IMR-90 (cell line): Measurements from ENCODE around the gene RBPJ. TPM values are rescaled to one million over a fixed set of nuclear protein-coding genes. Genes with fewer than 3 reads are reported as not detected.

Experiments used
- ATAC-seq: fragments of 200-7000 bp; cut with Tn5 transposase; 2 replicates; pipeline ENCODE4 v1.9.1; 2020; ENCODE audit warnings: low read depth, mild to moderate bottlenecking, moderate library complexity
- BruUV-seq: library from RNA; stranded (reverse); fragments of 400-500 nt; replicated peaks from 2 replicates; lab custom pipeline; 2021; lab: Mats Ljungman, UMichigan
- CTCF ChIA-PET: fragments of 300-600 bp; formaldehyde crosslinking; extraction: SDS; loops from one replicate; lab custom pipeline; 2021; ENCODE audit warnings: antibody characterized with exemption; lab: Yijun Ruan, JAX
- POLR2A ChIA-PET: fragments of 300-600 bp; sonication (Branson Sonifier 250); formaldehyde crosslinking; loops from one replicate; lab custom pipeline; 2022; ENCODE audit warnings: antibody characterized with exemption; ENCODE audit not compliant: unreplicated experiment; lab: Charles Lee
- DNase-seq: peaks from one replicate; pipeline ENCODE4 v3.0.0; 2013
- H2AFZ ChIP-seq: replicated peaks from 2 replicates; pipeline ENCODE3; 2013; ENCODE audit warnings: low read length, mild to moderate bottlenecking; ENCODE audit not compliant: poor library complexity
- H2AK5ac ChIP-seq: 2 replicates; pipeline ENCODE4 v1.6.1; 2013; ENCODE audit warnings: low read depth, low read length, inconsistent platforms
- H2AK9ac ChIP-seq: replicated peaks from 2 replicates; pipeline ENCODE3; 2013; ENCODE audit warnings: mild to moderate bottlenecking, low read depth, low read length, moderate library complexity; ENCODE audit not compliant: poor library complexity
- H2BK120ac ChIP-seq: 2 replicates; pipeline ENCODE4 v1.6.1; 2013; ENCODE audit warnings: low read depth, low read length, inconsistent platforms
- H2BK15ac ChIP-seq: 3 replicates; pipeline ENCODE4 v1.6.1; 2013; ENCODE audit warnings: low read depth, low read length, inconsistent platforms
- H2BK20ac ChIP-seq: 2 replicates; pipeline ENCODE4 v1.6.1; 2013; ENCODE audit warnings: low read depth, mild to moderate bottlenecking, inconsistent platforms, low read length, moderate library complexity
- H2BK5ac ChIP-seq: 2 replicates; pipeline ENCODE4 v1.6.1; 2013; ENCODE audit warnings: mild to moderate bottlenecking, low read depth, low read length, inconsistent platforms; ENCODE audit not compliant: poor library complexity, severe bottlenecking
- H3K14ac ChIP-seq: replicated peaks from 2 replicates; pipeline ENCODE4 v1.6.1; 2013; ENCODE audit warnings: low read depth, low read length, inconsistent platforms
- H3K18ac ChIP-seq: 2 replicates; pipeline ENCODE4 v1.6.1; 2013; ENCODE audit warnings: low read depth, low read length, control low read depth
- H3K23ac ChIP-seq: 2 replicates; pipeline ENCODE4 v1.6.1; 2013; ENCODE audit warnings: low read depth, low read length, inconsistent platforms
- H3K27ac ChIP-seq: 2 replicates; pipeline ENCODE4 v1.5.1; 2013; ENCODE audit warnings: mild to moderate bottlenecking, control low read depth, low read length; ENCODE audit not compliant: insufficient read depth
- H3K27me3 ChIP-seq: 2 replicates; pipeline ENCODE4 v1.6.1; 2013; ENCODE audit warnings: low read length; ENCODE audit not compliant: control insufficient read depth, insufficient read depth
- H3K36me3 ChIP-seq: 2 replicates; pipeline ENCODE4 v1.6.1; 2013; ENCODE audit warnings: low read length, mixed read lengths; ENCODE audit not compliant: control insufficient read depth, insufficient read depth
- H3K4ac ChIP-seq: 2 replicates; pipeline ENCODE4 v1.6.1; 2013; ENCODE audit warnings: low read depth, low read length, inconsistent platforms
- H3K4me1 ChIP-seq: 2 replicates; pipeline ENCODE4 v1.6.1; 2013; ENCODE audit warnings: low read length, mixed read lengths; ENCODE audit not compliant: control insufficient read depth, insufficient read depth
- H3K4me2 ChIP-seq: 2 replicates; pipeline ENCODE4 v1.6.1; 2013; ENCODE audit warnings: low read depth, mild to moderate bottlenecking, control low read depth, low read length, moderate library complexity
- H3K4me3 ChIP-seq: 2 replicates; pipeline ENCODE4 v1.5.1; 2013; ENCODE audit warnings: low read depth, mild to moderate bottlenecking, control low read depth, low read length, moderate library complexity; ENCODE audit not compliant: insufficient read depth
- H3K56ac ChIP-seq: 2 replicates; pipeline ENCODE4 v1.6.1; 2013; ENCODE audit warnings: low read length, inconsistent platforms; ENCODE audit not compliant: insufficient read depth; ENCODE audit errors: extremely low read depth
- H3K79me1 ChIP-seq, 2 experiments: 2 replicates each; pipeline ENCODE4 v1.6.1; 2013; ENCODE audit warnings: low read length in 2 of 2, inconsistent platforms in 1 of 2, low read depth in 1 of 2
- H3K9ac ChIP-seq: 2 replicates; pipeline ENCODE4 v1.6.1; 2013; ENCODE audit warnings: low read depth, low read length, control low read depth
- H3K9me1 ChIP-seq: 2 replicates; pipeline ENCODE4 v1.6.1; 2013; ENCODE audit warnings: low read length, inconsistent platforms; ENCODE audit not compliant: insufficient read depth
- H3K9me3 ChIP-seq: 2 replicates; pipeline ENCODE4 v1.6.1; 2013; ENCODE audit warnings: low read length; ENCODE audit not compliant: control insufficient read depth, insufficient read depth
- H4K20me1 ChIP-seq: 2 replicates; pipeline ENCODE4 v1.6.1; 2013; ENCODE audit warnings: low read length, inconsistent platforms; ENCODE audit not compliant: insufficient read depth
- H4K5ac ChIP-seq: 2 replicates; pipeline ENCODE4 v1.6.1; 2013; ENCODE audit warnings: mild to moderate bottlenecking, low read depth, low read length, control low read depth
- H4K8ac ChIP-seq, 2 experiments: 2 replicates each; pipeline ENCODE4 v1.6.1; 2013; ENCODE audit warnings: low read depth in 2 of 2, low read length in 2 of 2, control low read depth in 1 of 2, inconsistent platforms in 1 of 2
- H4K91ac ChIP-seq: 2 replicates; pipeline ENCODE4 v1.6.1; 2013; ENCODE audit warnings: low read depth, low read length, inconsistent platforms; ENCODE audit not compliant: insufficient read depth
- BHLHE40 ChIP-seq: fragments of 150-350 bp; IDR thresholded peaks from 2 replicates; pipeline ENCODE4 v1.6.1; 2016; ENCODE audit warnings: mild to moderate bottlenecking, low read depth, low read length
- CEBPB ChIP-seq: IDR thresholded peaks from 2 replicates; pipeline ENCODE4 v1.6.1; 2012; ENCODE audit warnings: low read depth, low read length, improper control_type of control experiment
- CHD1 ChIP-seq: IDR thresholded peaks from 2 replicates; pipeline ENCODE4 v1.6.1; 2012; ENCODE audit warnings: low read depth, low read length, improper control_type of control experiment
- FOS ChIP-seq: fragments of 150-350 bp; IDR thresholded peaks from 2 replicates; pipeline ENCODE4 v1.6.1; 2016; ENCODE audit warnings: low read depth, low read length
- MAFK ChIP-seq: IDR thresholded peaks from 2 replicates; pipeline ENCODE4 v1.6.1; 2012; ENCODE audit warnings: low read depth, low read length, improper control_type of control experiment
- MAZ ChIP-seq: IDR thresholded peaks from 2 replicates; pipeline ENCODE4 v1.6.1; 2012; ENCODE audit warnings: low read depth, mild to moderate bottlenecking, low read length, improper control_type of control experiment, moderate library complexity, borderline replicate concordance
- MXI1 ChIP-seq: IDR thresholded peaks from 2 replicates; pipeline ENCODE4 v1.6.1; 2012; ENCODE audit warnings: low read depth, mild to moderate bottlenecking, low read length, moderate library complexity, borderline replicate concordance
- NFE2L2 ChIP-seq: fragments of 150-350 bp; IDR thresholded peaks from 2 replicates; pipeline ENCODE4 v1.6.1; 2016; ENCODE audit warnings: low read depth, mild to moderate bottlenecking, low read length
- POLR2A ChIP-seq: IDR thresholded peaks from 2 replicates; pipeline ENCODE4 v1.6.1; 2012; ENCODE audit warnings: mild to moderate bottlenecking, low read depth, low read length
- RAD21 ChIP-seq: IDR thresholded peaks from 2 replicates; pipeline ENCODE4 v1.6.1; 2012; ENCODE audit warnings: low read length, improper control_type of control experiment
- RCOR1 ChIP-seq: IDR thresholded peaks from 2 replicates; pipeline ENCODE4 v1.6.1; 2012; ENCODE audit warnings: mild to moderate bottlenecking, low read length, improper control_type of control experiment; ENCODE audit not compliant: insufficient replicate concordance
- RFX5 ChIP-seq: IDR thresholded peaks from 2 replicates; pipeline ENCODE4 v1.8.0; 2012; ENCODE audit warnings: low read depth, mild to moderate bottlenecking, low read length, moderate library complexity
- SMC3 ChIP-seq: fragments of 150-350 bp; IDR thresholded peaks from 2 replicates; pipeline ENCODE4 v1.6.1; 2016; ENCODE audit warnings: low read depth, mild to moderate bottlenecking, antibody characterized with exemption, low read length, moderate library complexity
- WGBS, 2 experiments: methylation state at CpG; one replicate each; pipeline versions ENCODE4 v1.1.5 to v1.1.7; 2013; ENCODE audit warnings: missing lambda C conversion rate in 2 of 2; ENCODE audit not compliant: insufficient read length in 1 of 2; ENCODE audit errors: extremely low coverage in 2 of 2; 5-methylcytosine and 5-hydroxymethylcytosine counted together
- dilution Hi-C: fragments of 300-500 bp; cut with HindIII; formaldehyde crosslinking; loops from one replicate; pipeline ENCODE4 v1.14.3; 2018; ENCODE audit warnings: low sequenced_read_pairs; ENCODE audit not compliant: unreplicated experiment
- in situ Hi-C: fragments of 300-500 bp; cut with MboI; formaldehyde crosslinking; loops from 3 replicates; pipeline ENCODE4 v1.14.3; 2019; ENCODE audit warnings: low sequenced_read_pairs, inconsistent platforms, mixed read lengths
- intact Hi-C: fragments of 100-400 bp; cut with micrococcal nuclease; formaldehyde crosslinking; loops from 2 replicates; pipeline ENCODE4 v1.10.0; 2022
- polyA plus RNA-seq, 3 experiments: library from polyadenylated mRNA; depleted of rRNA; stranded (reverse); fragments of >200 nt; gene quantifications; 2 replicates each; pipeline ENCODE4 v1.2.3, GENCODE V29; 2012; ENCODE audit warnings: low replicate concordance in 1 of 3
- total RNA-seq: library from RNA; depleted of rRNA; stranded (reverse); fragments of >200 nt; gene quantifications from 2 replicates; pipeline ENCODE4 v1.2.3, GENCODE V29; 2012
- TF ChIP-seq, protein P1 (sequence below): conservative IDR thresholded peaks from 2 replicates; pipeline ENCODE4 v1.5.1; 2012; ENCODE audit warnings: mild to moderate bottlenecking, low read depth, low read length, improper control_type of control experiment
- TF ChIP-seq, protein P2 (sequence below): fragments of 150-350 bp; IDR thresholded peaks from 2 replicates; pipeline ENCODE4 v1.6.1; 2016; ENCODE audit warnings: low read depth, mild to moderate bottlenecking, low read length, moderate library complexity, borderline replicate concordance
- TF ChIP-seq, protein P3 (sequence below): fragments of 150-350 bp; IDR thresholded peaks from 2 replicates; pipeline ENCODE4 v1.6.1; 2017; ENCODE audit warnings: mild to moderate bottlenecking, antibody characterized with exemption, low read length, low read depth

RBPJ gene
- total and polyA plus RNA-seq, 2 of the 4 experiments (the other 2 are of a cell fraction): 50.3 to 148 TPM

DNA sequence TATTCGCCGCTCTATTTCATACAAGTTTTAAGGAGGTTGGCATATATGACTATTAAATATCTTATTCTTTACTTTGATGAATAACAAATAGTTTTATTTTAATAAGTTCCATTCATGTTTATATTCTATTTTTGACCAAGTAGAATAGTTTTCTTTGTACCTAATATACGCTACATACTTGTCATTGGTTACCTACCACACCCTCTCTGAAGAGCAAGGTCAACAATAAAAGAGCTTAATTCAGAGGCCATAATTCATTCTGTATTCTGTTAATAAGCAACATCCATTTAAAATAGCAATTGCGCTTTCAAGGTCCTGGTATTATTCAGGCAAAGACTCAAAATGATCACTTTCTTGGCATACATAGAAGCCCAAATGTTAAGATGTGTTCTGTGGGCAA lies 24.3 kb upstream of the RBPJ start:
- no CpG with 5 or more reads among the region's 4 CpGs for WGBS, 2 experiments
- ATAC-seq (no peak), DNase-seq (no peak)
- Histone ChIP-seq H3K9me1 (peaks cover 3% of the 10 kb centered on the region; the same call in 1 of the 2 replicates), H4K8ac (no peak overlapping the region), H2BK120ac (peak overlapping the region; percentile 92), H3K4me1 (peaks cover 5% of the 10 kb centered on the region; the same call in 1 of the 2 replicates), H3K27me3 (no peaks in the 10 kb centered on the region), H2BK15ac (peak overlapping the region; percentile 99), H2AFZ (no peak overlapping the region), H2AK9ac (no peak overlapping the region), H3K56ac (no peak overlapping the region), H3K18ac (no peak overlapping the region; the same call in 1 of the 2 replicates), H2BK20ac (peak overlapping the region; percentile 27; the same call in 1 of the 2 replicates), H4K91ac (no peak overlapping the region), H3K36me3 (no peaks in the 10 kb centered on the region), H4K20me1 (no peaks in the 10 kb centered on the region), H3K14ac (no peak overlapping the region), H3K79me1 (no peaks in the 10 kb centered on the region), H3K4ac (peak overlapping the region; percentile 86; the same call in 1 of the 2 replicates), H2BK5ac (peak overlapping the region; percentile 83), H3K9me3 (no peaks in the 10 kb centered on the region), H3K27ac (no peak overlapping the region), H3K4me3 (no peak overlapping the region), H3K9ac (no peak overlapping the region), H4K5ac (no peak overlapping the region), H2AK5ac (no peak overlapping the region), H3K23ac (peak overlapping the region; percentile 48; the same call in 1 of the 2 replicates), H3K4me2 (no peak overlapping the region)
- ChIA-PET CTCF (interaction anchor here (1.1 kb wide), 1 partner anchor 134 kb away, joined by 3 read pairs; no protein-coding TSS in a partner anchor), POLR2A (no interaction called here)
- dilution Hi-C loops: no loop called here
- BruUV-seq: no TSS peak
- intact Hi-C loops: no loop called here
- in situ Hi-C loops: no loop called here
- no peak for TF ChIP-seq RFX5
- TF ChIP-seq RAD21: no peak
- TF ChIP-seq NFE2L2: no peak
- TF ChIP-seq CHD1: no peak
- TF ChIP-seq RCOR1: no peak
- no peak for TF ChIP-seq MXI1
- TF ChIP-seq, protein P1, sequence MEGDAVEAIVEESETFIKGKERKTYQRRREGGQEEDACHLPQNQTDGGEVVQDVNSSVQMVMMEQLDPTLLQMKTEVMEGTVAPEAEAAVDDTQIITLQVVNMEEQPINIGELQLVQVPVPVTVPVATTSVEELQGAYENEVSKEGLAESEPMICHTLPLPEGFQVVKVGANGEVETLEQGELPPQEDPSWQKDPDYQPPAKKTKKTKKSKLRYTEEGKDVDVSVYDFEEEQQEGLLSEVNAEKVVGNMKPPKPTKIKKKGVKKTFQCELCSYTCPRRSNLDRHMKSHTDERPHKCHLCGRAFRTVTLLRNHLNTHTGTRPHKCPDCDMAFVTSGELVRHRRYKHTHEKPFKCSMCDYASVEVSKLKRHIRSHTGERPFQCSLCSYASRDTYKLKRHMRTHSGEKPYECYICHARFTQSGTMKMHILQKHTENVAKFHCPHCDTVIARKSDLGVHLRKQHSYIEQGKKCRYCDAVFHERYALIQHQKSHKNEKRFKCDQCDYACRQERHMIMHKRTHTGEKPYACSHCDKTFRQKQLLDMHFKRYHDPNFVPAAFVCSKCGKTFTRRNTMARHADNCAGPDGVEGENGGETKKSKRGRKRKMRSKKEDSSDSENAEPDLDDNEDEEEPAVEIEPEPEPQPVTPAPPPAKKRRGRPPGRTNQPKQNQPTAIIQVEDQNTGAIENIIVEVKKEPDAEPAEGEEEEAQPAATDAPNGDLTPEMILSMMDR: no peak
- TF ChIP-seq BHLHE40: no peak
- no peak for TF ChIP-seq POLR2A
- no peak for TF ChIP-seq MAFK
- TF ChIP-seq, protein P2, sequence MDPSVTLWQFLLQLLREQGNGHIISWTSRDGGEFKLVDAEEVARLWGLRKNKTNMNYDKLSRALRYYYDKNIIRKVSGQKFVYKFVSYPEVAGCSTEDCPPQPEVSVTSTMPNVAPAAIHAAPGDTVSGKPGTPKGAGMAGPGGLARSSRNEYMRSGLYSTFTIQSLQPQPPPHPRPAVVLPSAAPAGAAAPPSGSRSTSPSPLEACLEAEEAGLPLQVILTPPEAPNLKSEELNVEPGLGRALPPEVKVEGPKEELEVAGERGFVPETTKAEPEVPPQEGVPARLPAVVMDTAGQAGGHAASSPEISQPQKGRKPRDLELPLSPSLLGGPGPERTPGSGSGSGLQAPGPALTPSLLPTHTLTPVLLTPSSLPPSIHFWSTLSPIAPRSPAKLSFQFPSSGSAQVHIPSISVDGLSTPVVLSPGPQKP: no peak
- no peak for TF ChIP-seq CEBPB
- TF ChIP-seq, protein P3, sequence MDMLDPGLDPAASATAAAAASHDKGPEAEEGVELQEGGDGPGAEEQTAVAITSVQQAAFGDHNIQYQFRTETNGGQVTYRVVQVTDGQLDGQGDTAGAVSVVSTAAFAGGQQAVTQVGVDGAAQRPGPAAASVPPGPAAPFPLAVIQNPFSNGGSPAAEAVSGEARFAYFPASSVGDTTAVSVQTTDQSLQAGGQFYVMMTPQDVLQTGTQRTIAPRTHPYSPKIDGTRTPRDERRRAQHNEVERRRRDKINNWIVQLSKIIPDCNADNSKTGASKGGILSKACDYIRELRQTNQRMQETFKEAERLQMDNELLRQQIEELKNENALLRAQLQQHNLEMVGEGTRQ: no peak
- no peak for TF ChIP-seq MAZ
- TF ChIP-seq FOS: no peak
- TF ChIP-seq SMC3: no peak
